Measurements from ENCODE around the gene LCT.

Gene LCT

GRCh38 chr2:135744760-135745314 lies 92.1 kb downstream of the LCT start:
- POLR2A ChIA-PET: interaction anchor here (1.9 kb wide), 1 partner anchor 53 kb away, joined by 4 read pairs; no protein-coding TSS in a partner anchor
- Histone ChIP-seq H3K36me3 (ENCODE audit: control insufficient read depth in 2 of 2, insufficient read depth in 1 of 2, low read length in 2 of 2) (peaks cover 27 to 47% of the 10 kb centered on the region in 2 experiments), H3K9me3 (ENCODE audit: control insufficient read depth, insufficient read depth, low read depth, low read length) (no peaks in the 10 kb centered on the region), H3K27ac (ENCODE audit: extremely low read depth, low read depth, low read length) (no peak overlapping the region), H3K4me3 (ENCODE audit: low read depth, low read length) (peak overlapping the region; percentile 1; the same call in 1 of the 2 replicates), H3K4me1 (ENCODE audit: control insufficient read depth, insufficient read depth, low read length) (peaks cover 8% of the 10 kb centered on the region; the same call in 1 of the 2 replicates)
- CTCF ChIA-PET: interaction anchor here (0.5 to 1.7 kb wide), 4 partner anchors 40 to 741 kb away, joined by 3 to 6 read pairs (median 3); no protein-coding TSS in a partner anchor
- peak; percentile 45; the same call in 1 of the 2 replicates for TF ChIP-seq TRIM28 (IDR thresholded peaks at IDR 0.05; ENCODE audit: borderline replicate concordance, low read length)
- no peak for TF ChIP-seq ZNF362 (tag by site-specific recombination; IDR thresholded peaks at IDR 0.05)
- TF ChIP-seq PRDM1 (tag by site-specific recombination; IDR thresholded peaks at IDR 0.05): peak; percentile 59; the same call in 1 of the 2 replicates
- TF ChIP-seq ZNF366 (tag by site-specific recombination; conservative IDR thresholded peaks at IDR 0.05): no peak
- 0 out of 2 replicates have a peak, but pooled peaks have one; percentile 26 for TF ChIP-seq ZNF600 (tag by site-specific recombination; IDR thresholded peaks at IDR 0.05)
- no peak for TF ChIP-seq ZNF146 (tag by site-specific recombination; IDR thresholded peaks at IDR 0.05)
- TF ChIP-seq ZNF654 (tag by site-specific recombination; IDR thresholded peaks at IDR 0.05; ENCODE audit: low read depth): 0 out of 2 replicates have a peak, but pooled peaks have one; percentile 3
- peak; percentile 64 for TF ChIP-seq ZNF341 (tag by site-specific recombination; IDR thresholded peaks at IDR 0.05; ENCODE audit: low read depth)

- Histone ChIP-seq H3K36me3 (ENCODE audit: control insufficient read depth in 2 of 2, insufficient read depth in 1 of 2, low read length in 2 of 2) (peaks cover 23 to 37% of the 10 kb centered on the region in 2 experiments), H3K4me3 (ENCODE audit: low read depth, low read length) (peak overlapping the region; percentile 67), H3K4me1 (ENCODE audit: control insufficient read depth, insufficient read depth, low read length) (peaks cover 8% of the 10 kb centered on the region; the same call in 1 of the 2 replicates), H3K9me3 (ENCODE audit: control insufficient read depth, insufficient read depth, low read depth, low read length) (no peaks in the 10 kb centered on the region), H3K27ac (ENCODE audit: extremely low read depth, low read depth, low read length) (no peak overlapping the region)
- CTCF ChIA-PET: interaction anchor here (0.7 to 1.5 kb wide), 3 partner anchors 53 to 1838 kb away, joined by 3 to 10 read pairs (median 3); no protein-coding TSS in a partner anchor
- POLR2A ChIA-PET: interaction anchor here (1.9 kb wide), 1 partner anchor 54 kb away, joined by 4 read pairs; no protein-coding TSS in a partner anchor
- TF ChIP-seq ZNF16 (tag by site-specific recombination; IDR thresholded peaks at IDR 0.05; ENCODE audit: low read depth) (no peak), OVOL3 (tag by site-specific recombination; IDR thresholded peaks at IDR 0.05) (no peak), ZNF37A (tag by site-specific recombination; IDR thresholded peaks at IDR 0.05) (no peak), WT1 (tag by site-specific recombination; IDR thresholded peaks at IDR 0.05) (no peak), RBAK (tag by site-specific recombination; IDR thresholded peaks at IDR 0.05) (no peak), SETDB1 (IDR thresholded peaks at IDR 0.05; ENCODE audit: insufficient read length, low read length) (no peak), ZBTB6 (tag by site-specific recombination; IDR thresholded peaks at IDR 0.05) (no peak), ZNF518A (tag by site-specific recombination; conservative IDR thresholded peaks at IDR 0.05; ENCODE audit: low read depth) (no peak), ZIC2 (tag by site-specific recombination; IDR thresholded peaks at IDR 0.05) (no peak), ZFHX2 (tag by site-specific recombination; conservative IDR thresholded peaks at IDR 0.05) (no peak), ZNF121 (tag by site-specific recombination; IDR thresholded peaks at IDR 0.05) (no peak)
Measured at GRCh38 chr2:135743860-135744259, 93.1 kb downstream of the LCT start.
